GM12892 (cell line): ENCODE measurements around the gene RPP21.

Source experiments
- POLR2A ChIP-seq: IDR thresholded peaks from 2 replicates; pipeline ENCODE4 v1.6.1; 2011; ENCODE audit warnings: low read depth, low read length, control low read depth
- POLR2AphosphoS5 ChIP-seq: IDR thresholded peaks from 2 replicates; pipeline ENCODE4 v1.6.1; 2011; ENCODE audit warnings: low read depth, low read length, control low read depth

DNA sequence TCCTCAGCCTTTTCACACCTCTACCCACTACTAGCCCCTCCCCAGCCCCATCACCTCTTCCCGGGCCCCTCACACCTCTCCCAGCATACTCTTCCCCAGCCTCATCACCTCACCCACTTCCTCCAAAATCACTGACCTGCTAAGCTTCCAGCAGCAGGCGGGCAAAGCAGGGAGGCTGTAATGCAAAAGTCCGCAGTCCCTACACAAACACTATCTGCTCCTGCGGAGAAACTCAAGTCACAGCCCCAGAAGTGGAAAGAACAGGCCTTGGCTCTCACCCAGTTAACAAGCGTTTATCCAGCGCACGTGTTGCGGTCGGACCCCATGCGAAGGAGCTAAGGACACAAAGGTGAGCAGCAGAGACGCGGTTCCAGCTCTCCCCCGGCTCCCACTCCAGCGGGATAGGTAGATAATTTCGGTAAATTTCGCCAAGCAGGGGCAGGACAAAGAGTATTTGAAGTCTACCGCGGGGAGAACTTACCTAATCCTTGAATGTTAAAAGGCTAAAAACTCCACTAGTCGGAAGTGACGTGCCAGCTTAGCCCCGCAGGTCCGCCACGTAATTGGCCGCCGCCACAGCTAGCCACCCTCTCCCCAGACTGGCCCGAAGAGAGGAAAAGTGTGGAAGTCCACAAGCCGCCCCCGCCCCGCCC is 19.0 kb upstream of the RPP21 start:
- TF ChIP-seq POLR2A (no peak; the same call in 1 of the 2 replicates), POLR2AphosphoS5 (no peak; the same call in 1 of the 2 replicates)
